Smooth muscle cell (in vitro differentiated cells): ENCODE results near the gene CBFA2T2. TPM values are rescaled to one million over a fixed set of nuclear protein-coding genes. Genes with fewer than 3 reads are reported as not detected.

Experiments
- DNase-seq: peaks from one replicate; lab custom pipeline; 2025; ENCODE audit not compliant: unreplicated experiment; lab: John Stamatoyannopoulos, UW
- H2AFZ ChIP-seq: fragments of 200-600 bp; sonication (generic); 2 replicates; pipeline ENCODE4 v1.6.0; 2016; ENCODE audit warnings: antibody characterized with exemption, low read depth, mild to moderate bottlenecking
- H3F3A ChIP-seq: fragments of 200-600 bp; sonication (generic); 2 replicates; pipeline ENCODE4 v1.6.0; 2017; ENCODE audit warnings: antibody characterized with exemption, low read depth
- H3K27ac ChIP-seq: fragments of 200-600 bp; sonication (generic); 2 replicates; pipeline ENCODE4 v1.5.1; 2016; ENCODE audit warnings: low read depth, mild to moderate bottlenecking
- H3K27me3 ChIP-seq: fragments of 200-600 bp; sonication (generic); 2 replicates; pipeline ENCODE4 v1.6.1; 2016; ENCODE audit warnings: low read depth, mild to moderate bottlenecking
- H3K36me3 ChIP-seq: fragments of 200-600 bp; sonication (generic); 2 replicates; pipeline ENCODE4 v1.5.1; 2016; ENCODE audit warnings: low read depth
- H3K4me1 ChIP-seq: fragments of 200-600 bp; sonication (generic); 2 replicates; pipeline ENCODE4 v1.5.1; 2016; ENCODE audit warnings: low read depth
- H3K4me2 ChIP-seq: fragments of 200-600 bp; sonication (generic); 2 replicates; pipeline ENCODE4 v1.6.0; 2016; ENCODE audit warnings: mild to moderate bottlenecking
- H3K4me3 ChIP-seq: fragments of 200-600 bp; sonication (generic); 2 replicates; pipeline ENCODE4 v1.5.1; 2016; ENCODE audit warnings: mild to moderate bottlenecking
- H3K79me2 ChIP-seq: fragments of 200-600 bp; sonication (generic); 2 replicates; pipeline ENCODE4 v1.6.0; 2016; ENCODE audit warnings: low read depth, mild to moderate bottlenecking
- H3K9ac ChIP-seq: fragments of 200-600 bp; sonication (generic); 2 replicates; pipeline ENCODE4 v1.6.0; 2016; ENCODE audit warnings: low read depth
- H3K9me3 ChIP-seq: fragments of 200-600 bp; sonication (generic); replicated peaks from 2 replicates; pipeline ENCODE4 v1.5.1; 2016; ENCODE audit warnings: low read depth
- H4K20me1 ChIP-seq: fragments of 200-600 bp; sonication (generic); 2 replicates; pipeline ENCODE4 v1.6.0; 2016; ENCODE audit warnings: low read depth
- CTCF ChIP-seq: fragments of 200-600 bp; sonication (generic); IDR thresholded peaks from 2 replicates; pipeline ENCODE4 v1.5.1; 2017; ENCODE audit warnings: borderline replicate concordance, mild to moderate bottlenecking, antibody characterized with exemption; ENCODE audit not compliant: insufficient read depth, poor library complexity, severe bottlenecking
- WGBS: methylation state at CpG from one replicate; pipeline ENCODE4 v1.1.7; 2016; ENCODE audit warnings: low lambda C conversion rate; 5-methylcytosine and 5-hydroxymethylcytosine counted together
- polyA plus RNA-seq: library from polyadenylated mRNA; unstranded; fragments of >200 nt; fragmentation: Nextera tagmentation; extraction: Ambion mirVana; gene quantifications from 2 replicates; pipeline ENCODE4 v1.2.1, GENCODE V29; 2016
- total RNA-seq: library from RNA; depleted of rRNA; stranded (reverse); fragments of >200 nt; gene quantifications from 2 replicates; pipeline ENCODE4 v1.2.3, GENCODE V29; 2014

The CBFA2T2 gene
- total and polyA plus RNA-seq, 2 experiments from 2014 or later, result 18.2 to 41.6 TPM

GRCh38 chr20:33470457-33470856, 19.4 kb upstream of the CBFA2T2 start:
- Histone ChIP-seq H2AFZ (no peak overlapping the region), H3K79me2 (no peaks in the 10 kb centered on the region), H4K20me1 (no peaks in the 10 kb centered on the region), H3F3A (no peaks in the 10 kb centered on the region), H3K4me2 (no peak overlapping the region), H3K36me3 (no peaks in the 10 kb centered on the region), H3K4me3 (no peak overlapping the region), H3K27ac (no peak overlapping the region), H3K9me3 (no peaks in the 10 kb centered on the region), H3K4me1 (no peaks in the 10 kb centered on the region), H3K27me3 (peaks cover 6% of the 10 kb centered on the region), H3K9ac (no peak overlapping the region)
- DNase-seq, result no peak
- no peak for TF ChIP-seq CTCF
- 81% methylated on average over 4 of the region's 4 CpGs for WGBS

GRCh38 chr20:33470866-33471265, 19.0 kb upstream of the CBFA2T2 start:
- Histone ChIP-seq H2AFZ (no peak overlapping the region), H3K79me2 (no peaks in the 10 kb centered on the region), H3K4me2 (no peak overlapping the region), H3K9ac (no peak overlapping the region), H3F3A (no peaks in the 10 kb centered on the region), H3K27me3 (peaks cover 7% of the 10 kb centered on the region), H3K4me1 (no peaks in the 10 kb centered on the region), H4K20me1 (no peaks in the 10 kb centered on the region), H3K27ac (no peak overlapping the region), H3K4me3 (no peak overlapping the region), H3K36me3 (no peaks in the 10 kb centered on the region), H3K9me3 (no peaks in the 10 kb centered on the region)
- DNase-seq, result no peak
- no peak for TF ChIP-seq CTCF
- 93% methylated on average over 3 of the region's 3 CpGs for WGBS

GRCh38 chr20:33472868-33473435, 16.9 kb upstream of the CBFA2T2 start:
- no peaks in the 10 kb centered on the region for H3F3A ChIP-seq
- no peaks in the 10 kb centered on the region for H3K36me3 ChIP-seq
- no peak for DNase-seq
- H2AFZ ChIP-seq, result no peak overlapping the region
- peaks cover 7% of the 10 kb centered on the region for H3K27me3 ChIP-seq
- no peak overlapping the region for H3K27ac ChIP-seq
- no peak for TF ChIP-seq CTCF
- H3K9me3 ChIP-seq, result no peaks in the 10 kb centered on the region
- H4K20me1 ChIP-seq, result no peaks in the 10 kb centered on the region
- H3K4me2 ChIP-seq, result no peak overlapping the region
- H3K4me1 ChIP-seq, result no peaks in the 10 kb centered on the region
- no peaks in the 10 kb centered on the region for H3K79me2 ChIP-seq
- no peak overlapping the region for H3K4me3 ChIP-seq
- H3K9ac ChIP-seq, result no peak overlapping the region
- WGBS, result 89% methylated on average over 7 of the region's 7 CpGs
